ENCODE data around the gene SGSM2.

DNA sequence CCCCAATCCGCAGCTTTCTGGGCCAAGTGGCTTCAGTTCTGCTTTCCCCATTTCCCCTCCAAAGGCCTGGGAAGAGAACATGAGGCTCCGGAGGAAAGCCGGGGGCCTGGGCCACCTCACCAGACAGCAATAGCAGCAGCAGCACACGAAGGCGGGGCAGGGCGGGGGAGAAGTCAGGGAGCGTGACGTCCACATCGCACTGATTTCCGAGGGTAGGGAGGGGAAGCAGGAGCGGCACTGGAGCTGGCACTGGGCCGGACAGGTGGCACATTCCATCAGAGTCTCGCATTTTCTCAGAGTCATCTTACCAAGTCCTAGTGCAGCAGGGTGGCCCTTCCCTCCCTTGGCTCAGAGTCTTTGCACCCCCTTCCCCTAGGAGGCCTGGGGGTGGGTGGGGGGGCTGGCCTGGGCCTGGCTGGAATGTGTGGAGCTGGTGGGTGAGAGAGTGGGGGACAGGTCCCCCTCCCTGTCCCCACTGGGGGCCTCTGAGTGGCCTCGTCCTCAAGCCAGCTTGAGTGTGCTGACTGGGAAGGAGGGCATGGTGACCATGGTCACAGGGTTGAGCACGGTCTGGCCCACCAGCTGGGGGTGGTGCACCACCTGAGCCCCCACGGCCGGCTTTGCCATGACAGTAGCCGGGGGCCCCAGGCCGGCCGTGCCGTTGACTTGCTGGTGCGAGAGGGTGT is 49.2 kb downstream of the SGSM2 start:
- TF ChIP-seq CTCF (IDR thresholded peaks at IDR 0.05; ENCODE audit: low read length) (no peak), EZH2 (IDR thresholded peaks at IDR 0.05; ENCODE audit: borderline replicate concordance, low read length) (no peak)
